GM21390 (cell line): ENCODE measurements around the gene MZF1.

Source experiments
- ATAC-seq: cut with Tn5 transposase; IDR thresholded peaks from one replicate; pipeline ENCODE4 v1.9.1; 2021; ENCODE audit not compliant: unreplicated experiment

The MZF1 gene

GRCh38 chr19:58556622-58557220, 16.4 kb downstream of the MZF1 start:
- ATAC-seq = no peak

DNA sequence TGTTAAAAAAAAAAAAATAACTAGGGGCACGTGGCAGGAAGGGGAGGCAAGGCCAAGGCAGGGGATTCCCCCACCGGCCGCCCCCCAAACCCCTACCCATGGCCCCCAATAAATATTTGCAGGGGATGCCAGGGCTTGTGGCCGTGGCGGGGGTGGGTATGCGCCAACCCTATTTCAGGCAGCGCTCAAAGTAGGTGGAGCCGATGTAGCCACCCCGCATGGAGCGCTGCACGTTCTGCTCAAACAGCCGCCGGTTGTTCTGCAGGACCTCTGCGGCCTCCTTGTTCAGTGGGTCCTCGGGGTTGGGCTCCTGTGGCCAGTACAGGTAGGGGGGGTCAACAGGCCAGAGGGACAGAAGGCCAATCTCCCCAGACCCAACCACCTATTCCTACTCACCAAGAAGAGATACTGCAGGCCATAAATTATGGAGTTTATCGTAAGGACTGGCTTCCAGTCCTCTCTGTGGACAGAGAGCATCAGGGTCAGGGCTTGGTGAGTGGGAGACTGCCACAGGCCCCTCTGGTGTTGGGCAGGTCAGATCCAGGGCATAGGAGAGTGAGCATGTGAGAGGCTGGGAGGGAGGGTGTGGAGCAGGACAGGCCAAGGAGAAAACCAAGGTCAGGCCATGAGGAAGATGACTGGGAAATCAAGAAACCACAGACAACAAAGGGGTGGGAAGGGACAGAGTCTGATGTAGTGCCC, 17.1 kb downstream of the MZF1 start:
- no peak for ATAC-seq

- no peak for ATAC-seq
Observed at GRCh38 chr19:58555369-58555885, 17.7 kb downstream of the MZF1 start.

- ATAC-seq = peak; percentile 27
Observed at GRCh38 chr19:58554494-58555368, 18.4 kb downstream of the MZF1 start, which contains the start of gene CHMP2A. CHMP2A (minus strand) TSS chr19:58555105; CDS start chr19:58554212, 893 bp downstream.

DNA sequence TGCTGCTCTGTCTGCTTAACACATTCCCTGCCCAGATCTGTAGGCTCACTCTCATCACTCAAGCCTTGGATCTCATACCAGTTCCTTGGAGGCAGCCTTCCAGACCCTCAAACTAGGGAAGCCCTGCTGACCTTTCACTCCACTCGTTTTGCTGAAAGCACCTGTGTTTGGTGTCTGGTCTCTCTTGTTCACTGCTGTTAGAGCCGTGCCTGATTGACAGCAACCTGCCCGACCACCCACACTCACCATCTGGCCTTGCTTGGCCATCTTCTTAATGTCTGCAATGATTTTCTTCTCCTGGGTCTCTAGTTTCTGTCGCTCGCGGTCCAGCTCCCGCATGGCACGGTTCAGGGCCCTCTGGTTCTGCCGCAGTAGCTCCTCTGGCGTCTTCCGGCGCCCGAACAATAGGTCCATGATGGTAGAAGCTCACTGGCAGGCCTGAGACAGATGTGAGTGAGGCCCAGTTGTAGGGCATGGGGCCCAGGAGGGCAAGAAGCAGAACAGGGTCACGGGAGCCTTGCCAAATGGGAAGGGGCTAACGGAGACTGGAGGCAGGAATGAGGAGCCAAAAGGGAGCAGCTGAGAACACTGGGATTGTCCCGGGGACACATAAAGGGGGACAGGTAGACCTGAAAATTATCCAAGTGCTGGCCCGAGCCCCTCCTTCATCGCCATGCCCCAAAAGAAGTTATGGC, 19.2 kb downstream of the MZF1 start:
- ATAC-seq = no peak

DNA sequence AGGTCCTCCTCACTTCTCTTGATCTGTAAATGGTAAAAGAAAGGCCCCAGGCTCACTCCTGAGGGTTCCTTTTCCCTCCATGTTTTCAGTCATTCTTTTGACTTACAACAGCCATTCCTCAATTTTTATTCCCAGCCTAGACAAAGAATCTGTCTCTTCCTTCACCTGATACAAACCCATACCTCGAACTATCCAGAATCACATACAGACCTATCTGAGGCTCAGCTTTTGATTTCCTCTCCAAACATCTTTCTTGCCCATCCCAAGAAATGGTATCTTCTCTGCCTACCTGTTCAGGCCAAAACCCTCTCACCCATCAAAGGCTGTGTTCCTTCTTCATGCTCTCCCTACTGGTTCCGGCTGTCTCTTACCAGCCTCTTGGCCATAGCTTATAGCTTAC, 20.5 kb downstream of the MZF1 start:
- no peak for ATAC-seq

- no peak for ATAC-seq
Observed at GRCh38 chr19:58551577-58552471, 21.3 kb downstream of the MZF1 start.

DNA sequence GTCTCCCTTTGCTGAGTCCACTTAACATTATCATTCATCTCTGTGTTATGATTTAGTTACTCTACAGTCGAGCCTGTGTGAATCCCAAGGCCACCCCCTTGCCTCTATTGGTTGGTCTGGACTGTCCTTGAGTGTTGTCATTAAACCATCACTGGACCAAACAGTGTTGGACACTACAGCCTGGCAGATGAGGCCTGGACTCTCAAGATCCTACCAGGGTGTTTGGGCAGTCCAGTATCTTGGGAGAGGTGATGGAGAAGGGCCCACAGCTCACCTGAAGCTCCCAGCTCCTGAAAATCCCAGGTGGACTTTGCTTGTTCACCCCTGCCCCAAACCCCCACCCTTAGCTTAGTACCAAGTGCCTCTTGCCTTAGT, 22.0 kb downstream of the MZF1 start:
- no peak for ATAC-seq

- no peak for ATAC-seq
Observed at GRCh38 chr19:58550362-58551122, 22.6 kb downstream of the MZF1 start.

- no peak for ATAC-seq
Observed at GRCh38 chr19:58549664-58550361, 23.3 kb downstream of the MZF1 start.

- no peak for ATAC-seq
Observed at GRCh38 chr19:58548859-58549663, 24.1 kb downstream of the MZF1 start.

- ATAC-seq = no peak
Observed at GRCh38 chr19:58547323-58548312, 25.5 kb downstream of the MZF1 start.

DNA sequence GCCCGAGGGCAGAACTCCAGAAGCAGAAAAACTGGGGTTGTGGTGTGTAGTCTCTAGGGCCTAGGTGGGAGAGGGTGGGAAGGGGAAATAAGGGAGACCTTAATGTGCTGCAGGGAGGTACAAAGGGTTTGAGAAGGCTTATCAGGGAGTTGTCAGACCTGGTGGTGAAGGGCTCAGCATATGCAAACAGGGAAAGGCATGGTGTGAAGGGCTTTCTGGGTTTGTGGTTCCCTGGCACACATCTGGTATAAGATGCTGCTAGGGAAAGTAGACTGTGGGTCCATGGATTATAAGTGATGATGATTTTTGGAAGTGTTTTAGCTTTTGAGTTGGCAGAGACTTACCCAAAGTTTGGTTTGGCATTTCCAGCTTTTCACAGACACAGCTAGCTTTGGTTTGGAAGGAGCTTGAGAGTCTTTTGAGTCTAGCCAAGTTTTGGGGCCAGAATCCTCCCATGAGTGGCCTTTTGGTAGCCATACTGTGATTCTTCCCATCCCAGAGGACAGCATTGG, 27.1 kb downstream of the MZF1 start:
- no peak for ATAC-seq

DNA sequence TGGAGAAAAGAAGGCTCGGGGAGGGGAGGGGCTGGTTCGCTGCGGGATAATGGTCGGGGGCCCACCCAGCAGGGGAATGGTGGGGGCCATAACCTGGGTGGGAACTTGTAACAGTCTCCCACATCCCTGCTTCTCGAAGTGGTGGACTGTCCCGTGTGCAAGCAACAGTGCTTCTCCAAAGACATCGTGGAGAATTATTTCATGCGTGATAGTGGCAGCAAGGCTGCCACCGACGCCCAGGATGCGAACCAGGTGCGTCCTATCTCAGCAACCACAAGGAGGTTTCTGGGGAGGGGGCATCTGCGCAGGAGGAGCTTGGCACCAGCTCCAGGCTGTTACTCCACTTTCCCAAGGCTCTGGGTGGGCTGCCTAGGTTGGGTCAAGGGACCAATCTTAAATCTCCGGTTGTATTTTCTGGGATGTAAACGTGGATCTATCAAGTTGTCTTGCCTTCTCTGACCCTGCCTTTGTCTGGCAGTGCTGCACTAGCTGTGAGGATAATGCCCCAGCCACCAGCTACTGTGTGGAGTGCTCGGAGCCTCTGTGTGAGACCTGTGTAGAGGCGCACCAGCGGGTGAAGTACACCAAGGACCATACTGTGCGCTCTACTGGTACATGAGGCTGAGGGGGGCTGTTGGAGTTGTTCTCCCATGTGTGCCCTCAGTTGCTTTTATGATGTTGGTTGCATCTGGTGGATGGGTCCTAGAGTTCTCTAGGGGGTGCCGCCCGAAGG, 27.7 kb downstream of the MZF1 start:
- no peak for ATAC-seq

GRCh38 chr19:58544591-58545285, 28.4 kb downstream of the MZF1 start:
- ATAC-seq = peak; percentile 44
